ENCODE results near the gene MAEA. TPM values are rescaled to one million over a fixed set of nuclear protein-coding genes. Genes with fewer than 3 reads are reported as not detected.

Gene MAEA
- total RNA-seq, 2 donors from 2014 or later, result 48.8 to 72.7 TPM

DNA sequence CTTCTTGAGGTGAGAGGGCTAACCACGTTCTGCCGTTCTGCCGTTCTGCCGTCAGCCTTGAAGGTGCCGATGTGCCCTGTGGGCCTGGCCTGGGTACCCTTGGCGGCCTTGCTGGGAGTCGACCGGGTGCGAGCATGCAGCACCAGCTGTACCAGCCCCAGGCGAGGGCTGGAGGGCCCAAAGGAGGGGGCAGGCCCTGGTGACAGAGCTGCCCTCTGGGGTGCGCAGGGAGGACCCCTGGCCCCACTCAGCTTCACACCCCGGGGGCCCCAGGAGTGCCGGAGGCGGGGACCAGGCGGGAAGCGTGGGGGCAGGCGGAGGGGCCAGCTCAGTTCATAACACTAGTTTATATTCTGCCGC, 79.4 kb downstream of the MAEA start:
- Histone ChIP-seq H3K9ac (ENCODE audit: extremely low read depth, low read length, poor library complexity, severe bottlenecking) (no peak overlapping the region), H3K27me3 (ENCODE audit: control insufficient read depth, insufficient read depth, low read length, poor library complexity, severe bottlenecking) (no peaks in the 10 kb centered on the region), H3K27ac (ENCODE audit: low read depth, low read length) (peak overlapping the region; percentile 55), H3K9me3 (ENCODE audit: control insufficient read depth, low read length) (no peaks in the 10 kb centered on the region), H3K4me1 (ENCODE audit: control insufficient read depth, insufficient read depth, low read length) (no peaks in the 10 kb centered on the region), H3K36me3 (ENCODE audit: control insufficient read depth, insufficient read depth, low read length) (peaks cover 3% of the 10 kb centered on the region), H3K4me3 (ENCODE audit: low read length) (no peak overlapping the region)
- Mint-ChIP-seq H3K9me3 (no peaks in the 10 kb centered on the region), H3K4me3 (no peak overlapping the region), H3K36me3 (ENCODE audit: low read depth) (peaks cover 30% of the 10 kb centered on the region), H3K27me3 (ENCODE audit: insufficient read depth) (no peaks in the 10 kb centered on the region), H3K27ac (no peak overlapping the region), H3K4me1 (no peaks in the 10 kb centered on the region)
- WGBS, 2 experiments (ENCODE audit: insufficient coverage in 1 of 2, insufficient read length in 1 of 2), result 93 to 95% methylated on average over 12 to 18 of the region's 18 CpGs
- no peak for TF ChIP-seq CTCF (conservative IDR thresholded peaks at IDR 0.05)
- no peak for DNase-seq

DNA sequence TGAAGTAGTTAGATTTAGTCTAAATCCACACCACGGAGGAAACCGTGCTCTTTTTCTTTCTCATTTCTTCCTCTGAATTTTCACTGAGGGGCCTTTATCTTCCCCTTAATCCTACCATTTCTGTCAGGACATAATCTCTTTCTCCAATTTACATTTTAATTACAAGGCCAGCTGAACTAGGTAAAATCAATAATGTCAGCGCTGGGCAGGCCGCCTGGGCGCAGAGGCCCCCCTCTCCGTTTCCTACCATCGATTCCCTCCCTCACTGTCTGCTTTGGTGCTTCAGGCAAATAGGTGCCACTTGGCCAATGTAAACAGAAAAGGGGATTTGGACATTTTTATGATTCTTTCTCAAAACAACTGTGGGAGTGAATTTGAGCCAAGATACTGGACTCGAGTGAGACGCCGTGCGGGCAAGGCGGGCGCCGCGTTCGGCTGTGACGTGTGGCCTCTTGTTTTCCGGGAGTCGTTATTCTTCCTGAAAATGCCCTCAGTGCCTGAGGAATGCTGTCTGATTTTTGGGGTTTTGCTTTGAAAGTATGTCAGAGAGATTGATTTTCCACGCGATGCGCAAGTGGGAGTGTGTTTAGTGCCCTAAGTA, 79.9 kb downstream of the MAEA start:
- Histone ChIP-seq H3K9ac (ENCODE audit: extremely low read depth, low read length, poor library complexity, severe bottlenecking) (no peak overlapping the region), H3K27ac (ENCODE audit: low read depth, low read length) (no peak overlapping the region), H3K4me1 (ENCODE audit: control insufficient read depth, insufficient read depth, low read length) (no peaks in the 10 kb centered on the region), H3K27me3 (ENCODE audit: control insufficient read depth, insufficient read depth, low read length, poor library complexity, severe bottlenecking) (no peaks in the 10 kb centered on the region), H3K9me3 (ENCODE audit: control insufficient read depth, low read length) (no peaks in the 10 kb centered on the region), H3K36me3 (ENCODE audit: control insufficient read depth, insufficient read depth, low read length) (peaks cover 3% of the 10 kb centered on the region), H3K4me3 (ENCODE audit: low read length) (no peak overlapping the region)
- no peak for TF ChIP-seq CTCF (conservative IDR thresholded peaks at IDR 0.05)
- H3K27me3 Mint-ChIP-seq (ENCODE audit: insufficient read depth), result no peaks in the 10 kb centered on the region
- DNase-seq, result no peak
- H3K4me1 Mint-ChIP-seq, result no peaks in the 10 kb centered on the region
- peaks cover 30% of the 10 kb centered on the region for H3K36me3 Mint-ChIP-seq (ENCODE audit: low read depth)
- H3K9me3 Mint-ChIP-seq, result no peaks in the 10 kb centered on the region
- no peak overlapping the region for H3K27ac Mint-ChIP-seq
- no peak overlapping the region for H3K4me3 Mint-ChIP-seq
- WGBS, 2 experiments (ENCODE audit: insufficient coverage in 1 of 2, insufficient read length in 1 of 2), result 91 to 95% methylated on average over 14 to 22 of the region's 22 CpGs

DNA sequence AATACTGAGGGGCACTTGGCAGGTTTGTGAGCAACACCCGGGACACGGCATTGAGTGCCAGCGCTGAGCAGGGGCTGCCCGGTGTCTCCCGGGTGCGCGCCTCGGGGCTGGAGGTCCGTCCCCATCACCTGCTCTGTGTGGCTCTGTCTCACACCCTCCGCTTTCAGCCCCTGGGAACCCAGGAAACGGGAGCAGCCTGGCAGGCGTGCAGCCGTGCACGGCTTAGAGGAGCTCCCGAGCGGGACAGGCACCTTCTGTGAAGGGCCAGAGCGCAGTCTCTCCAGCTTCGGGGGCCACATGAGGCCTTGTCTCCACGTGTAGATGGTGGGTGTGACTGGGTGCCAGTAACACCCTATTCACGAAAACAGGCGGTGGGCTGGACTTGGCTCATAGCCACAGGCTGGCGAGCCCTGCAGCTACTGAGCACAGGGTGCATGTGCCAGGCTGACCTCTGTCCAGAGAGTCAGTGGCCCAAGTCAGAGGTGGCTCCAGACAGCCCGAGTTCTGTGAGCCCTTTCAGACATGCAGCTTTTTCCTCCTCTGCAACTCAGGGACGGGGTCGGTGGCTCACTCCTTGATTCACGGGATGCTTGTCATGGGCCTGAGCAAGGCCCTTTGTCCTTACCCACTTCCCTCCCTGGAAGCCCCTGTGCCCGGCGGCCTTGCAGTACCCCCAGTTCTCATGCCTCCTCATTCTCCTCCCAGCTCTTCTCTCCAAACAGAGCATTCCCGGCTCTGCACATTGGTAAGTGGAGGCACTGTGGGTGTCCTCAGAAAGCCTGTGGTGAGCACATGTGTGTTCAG, 80.8 kb downstream of the MAEA start:
- WGBS, 2 experiments (ENCODE audit: insufficient coverage in 1 of 2, insufficient read length in 1 of 2), result 94 to 95% methylated on average over 19 to 29 of the region's 29 CpGs
- Mint-ChIP-seq H3K27ac (no peak overlapping the region), H3K4me1 (no peaks in the 10 kb centered on the region), H3K9me3 (no peaks in the 10 kb centered on the region), H3K4me3 (no peak overlapping the region), H3K27me3 (ENCODE audit: insufficient read depth) (no peaks in the 10 kb centered on the region), H3K36me3 (ENCODE audit: low read depth) (peaks cover 30% of the 10 kb centered on the region)
- Histone ChIP-seq H3K4me1 (ENCODE audit: control insufficient read depth, insufficient read depth, low read length) (no peaks in the 10 kb centered on the region), H3K27ac (ENCODE audit: low read depth, low read length) (no peak overlapping the region), H3K36me3 (ENCODE audit: control insufficient read depth, insufficient read depth, low read length) (peaks cover 3% of the 10 kb centered on the region), H3K9me3 (ENCODE audit: control insufficient read depth, low read length) (no peaks in the 10 kb centered on the region), H3K4me3 (ENCODE audit: low read length) (no peak overlapping the region), H3K27me3 (ENCODE audit: control insufficient read depth, insufficient read depth, low read length, poor library complexity, severe bottlenecking) (no peaks in the 10 kb centered on the region), H3K9ac (ENCODE audit: extremely low read depth, low read length, poor library complexity, severe bottlenecking) (no peak overlapping the region)
- no peak for TF ChIP-seq CTCF (conservative IDR thresholded peaks at IDR 0.05)
- peak; percentile 33 for DNase-seq

Data from endodermal cell (in vitro differentiated cells).